Heart left ventricle (tissue), 16 donors: ENCODE results near the gene POLE3. TPM values are rescaled to one million over a fixed set of nuclear protein-coding genes. Genes with fewer than 3 reads are reported as not detected.
"Not testable (repeated sequence)": the region's sequence is repeated elsewhere in the genome, so short reads cannot be mapped to it uniquely, and the experiment has no call there.

Source experiments
- ATAC-seq, 4 donors: fragments of 200-7000 bp; cut with Tn5 transposase; one replicate each; pipeline ENCODE4 v1.9.1; 2020 to 2022; ENCODE audit warnings: moderate library complexity in 4 of 4, mild to moderate bottlenecking in 3 of 4, moderate number of reproducible peaks in 1 of 4
- DNase-seq, 5 donors: peaks; one replicate each; pipeline ENCODE4 v3.0.0-alpha.2; 2020
- H3K27ac ChIP-seq, 12 donors: fragments of 200-600 bp; sonication (generic) in 4 of 12; one replicate each; pipeline versions ENCODE4 v1.5.0 to v1.8.0; 2016 to 2022; ENCODE audit warnings: mild to moderate bottlenecking in 2 of 12
- H3K27me3 ChIP-seq, 9 donors: fragments of 200-600 bp; sonication (generic) in 2 of 9; one replicate each; pipeline versions ENCODE4 v1.5.1 to v1.8.0; 2016 to 2022; ENCODE audit warnings: mild to moderate bottlenecking in 3 of 9
- H3K36me3 ChIP-seq, 9 donors: fragments of 200-600 bp; sonication (generic) in 2 of 9; one replicate each; pipeline versions ENCODE4 v1.5.0 to v1.8.0; 2018 to 2022; ENCODE audit warnings: mild to moderate bottlenecking in 2 of 9
- H3K4me1 ChIP-seq, 12 donors: fragments of 200-600 bp; sonication (generic) in 4 of 12; one replicate each; pipeline versions ENCODE4 v1.5.0 to v1.8.0; 2016 to 2022; ENCODE audit warnings: mild to moderate bottlenecking in 3 of 12
- H3K4me3 ChIP-seq, 12 donors: fragments of 200-600 bp; sonication (generic) in 4 of 12; one replicate each; pipeline versions ENCODE4 v1.5.0 to v1.8.0; 2017 to 2022; ENCODE audit warnings: mild to moderate bottlenecking in 9 of 12, moderate library complexity in 4 of 12
- H3K9me3 ChIP-seq, 12 donors: fragments of 200-600 bp; sonication (generic) in 4 of 12; one replicate each; pipeline versions ENCODE4 v1.5.0 to v1.8.0; 2016 to 2022; ENCODE audit warnings: mild to moderate bottlenecking in 1 of 12
- POLR2A ChIP-seq, 2 donors: fragments of 450-650 bp; IDR thresholded peaks; one replicate each; pipeline ENCODE4 v1.6.1; 2017; ENCODE audit warnings: antibody characterized with exemption in 2 of 2, mild to moderate bottlenecking in 2 of 2, moderate library complexity in 2 of 2
- WGBS, 4 donors: extraction: QIAGEN DNeasy Blood & Tissue Kit in 2 of 4; methylation state at CpG; one replicate each; pipeline versions ENCODE4 v1.1.5 to v1.1.7; 2013 to 2018; 5-methylcytosine and 5-hydroxymethylcytosine counted together
- intact Hi-C, 10 donors: fragments of 100-400 bp; cut with DNase I; formaldehyde crosslinking; loops; one replicate each; pipeline versions ENCODE4 v1.11.1 to v1.14.2; 2022
- polyA plus RNA-seq, 2 donors: library from polyadenylated mRNA; stranded (reverse); fragments of 200-250 nt; gene quantifications; one replicate each; pipeline ENCODE4 v1.2.3, GENCODE V29; 2013
- total RNA-seq, 9 donors: library from RNA; depleted of rRNA in 2 of 9; stranded (reverse); fragments of >200 nt in 2 of 9; fragmentation: NEBNext Ultra II Directional in 3 of 9; extraction: Animal tissue kit (Norgen Biotek cat#: 25700) in 3 of 9; gene quantifications; one replicate each; pipeline versions ENCODE4 v1.1.0 to v1.2.4, GENCODE V29; 2016 to 2023
- TF ChIP-seq, protein P1 (sequence below), 12 donors: fragments of 200-600 bp; sonication (generic) in 4 of 12; IDR thresholded peaks; one replicate each; pipeline versions ENCODE4 v1.5.0 to v1.8.0; 2018 to 2022; ENCODE audit warnings: antibody characterized with exemption in 12 of 12, mild to moderate bottlenecking in 5 of 12
- donor health status: ischemic (EF 13 %, LVEDD 7.1; RV severe dilation, severe dysfunction).
- donor health status: healthy with polysubstance abuse.
- donor health status: DM: no; HTN: yes; CAD: no.
- donor health status: DM: no; HTN: no; CAD: no.
- donor health status: ischemic (EF 25% LVEDD 6.9; RV normal size, moderate dysfunction).
- donor health status: ischemic (EF 25% LVEDD 5.7; RV mildly dilated, moderate dysfunction).
- donor health status: healthy.
- donor health status: DM: yes; HTN: yes; CAD: no.
- donor health status: ischemic (EF 35%, LVEDD 5.7; RV mildly dilated, moderate dysfunction).
- donor health status: nonischemic (EF 11% LVEDD 7.7; RV severe dilation, severe dysfunction).
- donor health status: DM: yes; HTN: yes; CAD: no.
- donor health status: PGD.
- donor health status: ischemic (EF 29% LVEDD 5.4; RV normal size, mild dysfunction).
- donor health status: nonischemic (EF 23%, LVEDD 6.1; RV moderate dilation, normal function).

POLE3 gene
- total and polyA plus RNA-seq, 11 donors = 14.9 to 72.4 (median 24.3) TPM

- no peak overlapping the region for H3K27ac ChIP-seq
- TF ChIP-seq, protein P1, sequence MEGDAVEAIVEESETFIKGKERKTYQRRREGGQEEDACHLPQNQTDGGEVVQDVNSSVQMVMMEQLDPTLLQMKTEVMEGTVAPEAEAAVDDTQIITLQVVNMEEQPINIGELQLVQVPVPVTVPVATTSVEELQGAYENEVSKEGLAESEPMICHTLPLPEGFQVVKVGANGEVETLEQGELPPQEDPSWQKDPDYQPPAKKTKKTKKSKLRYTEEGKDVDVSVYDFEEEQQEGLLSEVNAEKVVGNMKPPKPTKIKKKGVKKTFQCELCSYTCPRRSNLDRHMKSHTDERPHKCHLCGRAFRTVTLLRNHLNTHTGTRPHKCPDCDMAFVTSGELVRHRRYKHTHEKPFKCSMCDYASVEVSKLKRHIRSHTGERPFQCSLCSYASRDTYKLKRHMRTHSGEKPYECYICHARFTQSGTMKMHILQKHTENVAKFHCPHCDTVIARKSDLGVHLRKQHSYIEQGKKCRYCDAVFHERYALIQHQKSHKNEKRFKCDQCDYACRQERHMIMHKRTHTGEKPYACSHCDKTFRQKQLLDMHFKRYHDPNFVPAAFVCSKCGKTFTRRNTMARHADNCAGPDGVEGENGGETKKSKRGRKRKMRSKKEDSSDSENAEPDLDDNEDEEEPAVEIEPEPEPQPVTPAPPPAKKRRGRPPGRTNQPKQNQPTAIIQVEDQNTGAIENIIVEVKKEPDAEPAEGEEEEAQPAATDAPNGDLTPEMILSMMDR (IDR thresholded peaks at IDR 0.05) = no peak
- no peak for TF ChIP-seq POLR2A (IDR thresholded peaks at IDR 0.05)
- H3K4me1 ChIP-seq = no peaks in the 10 kb centered on the region
- ATAC-seq (no peak), DNase-seq (no peak)
- H3K9me3 ChIP-seq = no peaks in the 10 kb centered on the region
- intact Hi-C loops = no loop called here
- WGBS, 4 donors = 77 to 92% (median 86%) methylated on average over 8 to 9 of the region's 9 CpGs
- no peak overlapping the region for H3K4me3 ChIP-seq
- peaks cover 3 to 70% (median 60%) of the 10 kb centered on the region in 9 donors for H3K36me3 ChIP-seq
- no peaks in the 10 kb centered on the region for H3K27me3 ChIP-seq
These were observed 22.8 kb downstream of the POLE3 start for GRCh38 chr9:113387560-113388230.

GRCh38 chr9:113386571-113387393 lies 23.7 kb downstream of the POLE3 start:
- TF ChIP-seq, protein P1 (IDR thresholded peaks at IDR 0.05) = no peak
- no peak for TF ChIP-seq POLR2A (IDR thresholded peaks at IDR 0.05)
- H3K9me3 ChIP-seq = no peaks in the 10 kb centered on the region
- no peak overlapping the region for H3K27ac ChIP-seq
- H3K4me3 ChIP-seq = no peak overlapping the region
- peak in 1 of 4 donors; percentile 17 for ATAC-seq
- peaks cover 3 to 61% (median 55%) of the 10 kb centered on the region in 9 donors for H3K36me3 ChIP-seq
- no peak for DNase-seq
- no peaks in the 10 kb centered on the region for H3K4me1 ChIP-seq
- WGBS, 4 donors = 91 to 97% (median 93%) methylated on average over 4 of the region's 4 CpGs
- H3K27me3 ChIP-seq = no peaks in the 10 kb centered on the region
- intact Hi-C loops = no loop called here

GRCh38 chr9:113381909-113382411 lies 28.5 kb downstream of the POLE3 start:
- DNase-seq (no peak), ATAC-seq (no peak)
- no peak overlapping the region for H3K4me3 ChIP-seq
- 91 to 97% (median 93%) methylated on average over 8 of the region's 8 CpGs for WGBS, 4 donors
- peaks cover 0 to 5% (median 0%) of the 10 kb centered on the region in 12 donors for H3K4me1 ChIP-seq
- peaks cover 0 to 13% (median 7%) of the 10 kb centered on the region in 9 donors for H3K36me3 ChIP-seq
- H3K27me3 ChIP-seq = no peaks in the 10 kb centered on the region
- intact Hi-C loops = no loop called here
- no peak overlapping the region for H3K27ac ChIP-seq
- TF ChIP-seq POLR2A (IDR thresholded peaks at IDR 0.05) = no peak
- TF ChIP-seq, protein P1 (IDR thresholded peaks at IDR 0.05) = no peak
- H3K9me3 ChIP-seq = no peaks in the 10 kb centered on the region

DNA sequence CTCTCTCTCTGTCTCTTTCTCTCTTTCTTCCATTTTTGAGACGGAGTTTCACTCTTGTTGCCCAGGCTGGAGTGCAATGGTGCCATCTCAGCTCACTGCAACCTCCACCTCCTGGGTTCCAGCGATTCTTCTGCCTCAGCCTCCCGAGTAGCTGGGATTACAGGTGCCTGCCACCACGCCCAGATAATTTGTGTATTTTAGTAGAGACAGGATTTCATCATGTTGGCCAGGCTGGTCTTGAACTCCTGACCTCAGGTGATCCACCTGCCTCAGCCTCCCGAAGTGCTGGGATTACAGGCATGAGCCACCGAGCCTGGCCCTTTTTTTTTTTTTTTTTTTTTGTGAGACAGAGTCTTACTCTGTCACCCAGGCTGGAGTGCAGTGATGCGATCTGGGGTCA lies 29.0 kb downstream of the POLE3 start:
- H3K27me3 ChIP-seq, H3K4me1 ChIP-seq, intact Hi-C loops, DNase-seq, ATAC-seq, H3K4me3 ChIP-seq, H3K9me3 ChIP-seq, H3K36me3 ChIP-seq, H3K27ac ChIP-seq: not testable (repeated sequence)
- WGBS, 4 donors = 81 to 92% (median 88%) methylated on average over 7 of the region's 7 CpGs
